Mesenchymal stem cell (in vitro differentiated cells and primary cell): Measurements from ENCODE around the gene BRSK1.

Experiments used
- DNase-seq: peaks from one replicate; pipeline ENCODE4 v3.0.0-alpha.2; 2013
- H2AFZ ChIP-seq: one replicate; pipeline ENCODE4 v1.6.1; 2013; ENCODE audit warnings: low read depth, mild to moderate bottlenecking, control low read depth, inconsistent platforms, low read length, moderate library complexity
- H2AK5ac ChIP-seq: 2 replicates; pipeline ENCODE4 v1.6.1; 2013; ENCODE audit warnings: low read length, moderate library complexity, mild to moderate bottlenecking, inconsistent platforms; ENCODE audit not compliant: severe bottlenecking
- H2BK120ac ChIP-seq: one replicate; pipeline ENCODE4 v1.6.1; 2013; ENCODE audit warnings: low read depth, mild to moderate bottlenecking, inconsistent platforms, low read length, moderate library complexity
- H2BK12ac ChIP-seq, 2 experiments: one replicate each; pipeline ENCODE4 v1.6.1; 2013; ENCODE audit warnings: inconsistent platforms in 2 of 2, low read length in 2 of 2, mild to moderate bottlenecking in 2 of 2, moderate library complexity in 2 of 2, control low read depth in 1 of 2
- H2BK15ac ChIP-seq: one replicate; pipeline ENCODE4 v1.6.1; 2013; ENCODE audit warnings: mild to moderate bottlenecking, low read depth, inconsistent platforms; ENCODE audit not compliant: poor library complexity, severe bottlenecking
- H2BK5ac ChIP-seq: 2 replicates; pipeline ENCODE4 v1.6.1; 2013; ENCODE audit warnings: low read depth, mild to moderate bottlenecking, low read length, control low read depth, inconsistent platforms; ENCODE audit not compliant: poor library complexity, severe bottlenecking
- H3K14ac ChIP-seq, 2 experiments: one replicate each; pipeline ENCODE4 v1.6.1; 2013; ENCODE audit warnings: inconsistent platforms in 2 of 2, low read length in 2 of 2, control low read depth in 1 of 2, mild to moderate bottlenecking in 1 of 2, moderate library complexity in 1 of 2
- H3K18ac ChIP-seq, 2 experiments: one replicate each; pipeline ENCODE4 v1.6.1; 2013; ENCODE audit warnings: inconsistent platforms in 2 of 2, low read length in 2 of 2, control low read depth in 1 of 2, low read depth in 1 of 2, mild to moderate bottlenecking in 1 of 2
- H3K23ac ChIP-seq, 2 experiments: one replicate each; pipeline ENCODE4 v1.6.1; 2013; ENCODE audit warnings: inconsistent platforms in 2 of 2, low read length in 2 of 2, mild to moderate bottlenecking in 2 of 2, moderate library complexity in 2 of 2, control low read depth in 1 of 2
- H3K27ac ChIP-seq: 2 replicates; pipeline ENCODE4 v1.5.1; 2013; ENCODE audit warnings: mild to moderate bottlenecking, moderate library complexity, low read length, control low read depth, inconsistent platforms; ENCODE audit not compliant: poor library complexity, severe bottlenecking
- H3K27me3 ChIP-seq, 2 experiments: 2 replicates each; pipeline versions ENCODE4 v1.6.1 to v1.7.0; 2013; ENCODE audit warnings: low read length in 2 of 2, mild to moderate bottlenecking in 2 of 2, moderate library complexity in 2 of 2, control low read depth in 1 of 2, inconsistent platforms in 1 of 2; ENCODE audit not compliant: control insufficient read depth in 1 of 2, insufficient read depth in 1 of 2
- H3K36me3 ChIP-seq, 2 experiments: 2 replicates each; pipeline versions ENCODE4 v1.6.1 to v1.7.0; 2013; ENCODE audit warnings: low read length in 2 of 2, control low read depth in 1 of 2, inconsistent platforms in 1 of 2, low read depth in 1 of 2, mild to moderate bottlenecking in 1 of 2; ENCODE audit not compliant: insufficient read depth in 2 of 2, control insufficient read depth in 1 of 2
- H3K4ac ChIP-seq, 2 experiments: one replicate each; pipeline ENCODE4 v1.6.1; 2013; ENCODE audit warnings: inconsistent platforms in 2 of 2, low read length in 2 of 2, mild to moderate bottlenecking in 2 of 2, moderate library complexity in 2 of 2, control low read depth in 1 of 2, low read depth in 1 of 2
- H3K4me1 ChIP-seq: 2 replicates; pipeline ENCODE4 v1.6.1; 2013; ENCODE audit warnings: low read depth, low read length, control low read depth; ENCODE audit not compliant: control insufficient read depth, insufficient read depth
- H3K4me2 ChIP-seq: 2 replicates; pipeline ENCODE4 v1.6.1; 2013; ENCODE audit warnings: low read length, mild to moderate bottlenecking, inconsistent platforms; ENCODE audit not compliant: poor library complexity, severe bottlenecking
- H3K4me3 ChIP-seq, 2 experiments: 2 replicates each; pipeline versions ENCODE4 v1.5.1 to v1.7.0; 2013; ENCODE audit warnings: low read length in 2 of 2, mild to moderate bottlenecking in 2 of 2, control low read depth in 1 of 2, low read depth in 1 of 2; ENCODE audit not compliant: insufficient read depth in 1 of 2
- H3K79me1 ChIP-seq: replicated peaks from 2 replicates; pipeline ENCODE4 v1.6.1; 2013; ENCODE audit warnings: mild to moderate bottlenecking, control low read depth, low read length, inconsistent platforms; ENCODE audit not compliant: poor library complexity, severe bottlenecking
- H3K9ac ChIP-seq: 2 replicates; pipeline ENCODE4 v1.7.0; 2013; ENCODE audit warnings: mild to moderate bottlenecking, low read length, moderate library complexity
- H3K9me3 ChIP-seq: 2 replicates; pipeline ENCODE4 v1.7.0; 2013; ENCODE audit warnings: mild to moderate bottlenecking, low read length; ENCODE audit not compliant: control insufficient read depth
- H4K8ac ChIP-seq: one replicate; pipeline ENCODE4 v1.6.1; 2013; ENCODE audit warnings: inconsistent platforms, mild to moderate bottlenecking, low read length, moderate library complexity
- H4K91ac ChIP-seq: one replicate; pipeline ENCODE4 v1.6.1; 2013; ENCODE audit warnings: mild to moderate bottlenecking, low read length, inconsistent platforms
- WGBS: methylation state at CpG from one replicate; pipeline ENCODE4 v1.1.7; 2013; ENCODE audit warnings: mixed read lengths; 5-methylcytosine and 5-hydroxymethylcytosine counted together

BRSK1 gene

DNA sequence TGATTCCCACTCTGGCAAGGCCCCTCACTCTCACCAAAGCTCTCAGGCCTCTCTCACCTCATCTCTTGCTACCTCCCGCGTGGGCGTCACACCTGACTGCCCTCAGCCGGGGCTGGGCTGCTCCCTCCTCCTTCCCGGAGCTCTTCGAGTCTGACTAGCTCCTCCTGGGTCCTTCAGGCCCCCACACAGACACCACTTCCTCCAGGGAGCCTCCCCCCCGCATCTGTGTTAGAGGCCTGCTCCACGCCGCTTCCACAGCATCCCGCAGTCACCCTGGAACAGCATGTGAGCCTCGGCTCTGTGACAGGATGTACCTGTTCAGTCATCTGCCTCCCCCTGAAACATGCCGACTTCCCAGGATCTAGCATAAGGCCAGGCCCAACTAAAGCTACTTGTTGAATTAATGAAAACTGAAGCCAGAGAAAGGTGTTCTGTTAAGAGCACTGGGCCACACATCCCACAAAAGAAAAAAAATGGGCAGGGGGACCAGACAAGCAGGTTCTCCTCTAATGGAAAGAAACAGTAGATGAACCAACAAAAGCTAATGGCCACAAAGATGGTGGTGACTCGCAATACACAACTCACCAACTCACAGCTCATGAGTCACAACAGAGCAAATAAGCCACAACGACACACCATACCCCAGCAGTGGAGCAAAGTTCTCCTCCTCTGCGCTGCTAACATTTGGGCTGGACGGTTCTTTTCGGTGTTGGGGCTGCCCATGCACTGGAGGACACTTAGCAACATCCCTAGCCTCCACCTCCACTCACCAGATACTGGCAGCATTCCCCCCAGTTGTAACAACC, 28.0 kb upstream of the BRSK1 start:
- no peaks in the 10 kb centered on the region for H3K27me3 ChIP-seq
- H3K4me3 ChIP-seq: peak overlapping the region in 1 of 2 experiments; percentile 91
- H4K91ac ChIP-seq: no peak overlapping the region
- DNase-seq: peak; percentile 48
- no peak overlapping the region for H3K4ac ChIP-seq
- H3K18ac ChIP-seq: no peak overlapping the region
- H2AFZ ChIP-seq: no peak overlapping the region
- WGBS: 83% methylated on average over 17 of the region's 17 CpGs
- no peak overlapping the region for H2AK5ac ChIP-seq
- no peak overlapping the region for H4K8ac ChIP-seq
- peaks cover 0 to 22% of the 10 kb centered on the region in 2 experiments for H3K36me3 ChIP-seq
- H2BK5ac ChIP-seq: no peak overlapping the region
- H3K23ac ChIP-seq: peak overlapping the region in 1 of 2 experiments; percentile 46
- H2BK12ac ChIP-seq: no peak overlapping the region
- H3K4me2 ChIP-seq: peak overlapping the region; percentile 24
- H3K79me1 ChIP-seq: no peaks in the 10 kb centered on the region
- H3K4me1 ChIP-seq: peaks cover 53% of the 10 kb centered on the region
- peak overlapping the region; percentile 97 for H3K9ac ChIP-seq
- no peaks in the 10 kb centered on the region for H3K9me3 ChIP-seq
- H2BK15ac ChIP-seq: no peak overlapping the region
- no peak overlapping the region for H2BK120ac ChIP-seq
- H3K14ac ChIP-seq: no peak overlapping the region
- no peak overlapping the region for H3K27ac ChIP-seq

- Histone ChIP-seq H3K4me1 (peaks cover 43% of the 10 kb centered on the region), H3K36me3 (peaks cover under 1 to 22% of the 10 kb centered on the region in 2 experiments), H3K79me1 (no peaks in the 10 kb centered on the region), H2BK15ac (no peak overlapping the region), H3K4me2 (peak overlapping the region; percentile 71), H3K4ac (no peak overlapping the region), H2AFZ (no peak overlapping the region), H2AK5ac (no peak overlapping the region), H3K9me3 (no peaks in the 10 kb centered on the region), H3K18ac (no peak overlapping the region), H4K8ac (no peak overlapping the region), H4K91ac (no peak overlapping the region), H3K27ac (no peak overlapping the region), H2BK5ac (no peak overlapping the region), H3K14ac (no peak overlapping the region), H2BK120ac (no peak overlapping the region), H3K9ac (peak overlapping the region; percentile 97), H3K27me3 (no peaks in the 10 kb centered on the region), H3K4me3 (peak overlapping the region; percentile 91 to 95), H3K23ac (peak overlapping the region in 1 of 2 experiments; percentile 5), H2BK12ac (no peak overlapping the region)
- 85% methylated on average over 22 of the region's 22 CpGs for WGBS
- DNase-seq: peak; percentile 6
Observed at GRCh38 chr19:55256562-55257460, 27.0 kb upstream of the BRSK1 start.

GRCh38 chr19:55257461-55258420, 26.1 kb upstream of the BRSK1 start:
- Histone ChIP-seq H3K27ac (peak overlapping the region; percentile 40), H3K9ac (peak overlapping the region; percentile 97), H2BK12ac (no peak overlapping the region), H3K4me3 (peak overlapping the region; percentile 91 to 95), H3K4ac (peak overlapping the region in 1 of 2 experiments; percentile 49), H3K23ac (peak overlapping the region in 1 of 2 experiments; percentile 66), H2AFZ (no peak overlapping the region), H3K9me3 (no peaks in the 10 kb centered on the region), H3K4me1 (peaks cover 42% of the 10 kb centered on the region), H4K8ac (no peak overlapping the region), H3K4me2 (peak overlapping the region; percentile 71), H2AK5ac (no peak overlapping the region), H4K91ac (no peak overlapping the region), H2BK15ac (no peak overlapping the region), H3K27me3 (no peaks in the 10 kb centered on the region), H3K14ac (no peak overlapping the region), H2BK5ac (no peak overlapping the region), H3K79me1 (no peaks in the 10 kb centered on the region), H3K36me3 (peaks cover 4 to 28% of the 10 kb centered on the region in 2 experiments), H2BK120ac (no peak overlapping the region), H3K18ac (peak overlapping the region; percentile 33 to 93)
- WGBS: 8% methylated on average over 48 of the region's 51 CpGs
- DNase-seq: peak; percentile 26
